ENCODE data around the gene MILR1.
"Not testable (repeated sequence)": the region's sequence is repeated elsewhere in the genome, so short reads cannot be mapped to it uniquely, and the experiment has no call there.

The MILR1 gene, protein sequence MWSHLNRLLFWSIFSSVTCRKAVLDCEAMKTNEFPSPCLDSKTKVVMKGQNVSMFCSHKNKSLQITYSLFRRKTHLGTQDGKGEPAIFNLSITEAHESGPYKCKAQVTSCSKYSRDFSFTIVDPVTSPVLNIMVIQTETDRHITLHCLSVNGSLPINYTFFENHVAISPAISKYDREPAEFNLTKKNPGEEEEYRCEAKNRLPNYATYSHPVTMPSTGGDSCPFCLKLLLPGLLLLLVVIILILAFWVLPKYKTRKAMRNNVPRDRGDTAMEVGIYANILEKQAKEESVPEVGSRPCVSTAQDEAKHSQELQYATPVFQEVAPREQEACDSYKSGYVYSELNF

DNA sequence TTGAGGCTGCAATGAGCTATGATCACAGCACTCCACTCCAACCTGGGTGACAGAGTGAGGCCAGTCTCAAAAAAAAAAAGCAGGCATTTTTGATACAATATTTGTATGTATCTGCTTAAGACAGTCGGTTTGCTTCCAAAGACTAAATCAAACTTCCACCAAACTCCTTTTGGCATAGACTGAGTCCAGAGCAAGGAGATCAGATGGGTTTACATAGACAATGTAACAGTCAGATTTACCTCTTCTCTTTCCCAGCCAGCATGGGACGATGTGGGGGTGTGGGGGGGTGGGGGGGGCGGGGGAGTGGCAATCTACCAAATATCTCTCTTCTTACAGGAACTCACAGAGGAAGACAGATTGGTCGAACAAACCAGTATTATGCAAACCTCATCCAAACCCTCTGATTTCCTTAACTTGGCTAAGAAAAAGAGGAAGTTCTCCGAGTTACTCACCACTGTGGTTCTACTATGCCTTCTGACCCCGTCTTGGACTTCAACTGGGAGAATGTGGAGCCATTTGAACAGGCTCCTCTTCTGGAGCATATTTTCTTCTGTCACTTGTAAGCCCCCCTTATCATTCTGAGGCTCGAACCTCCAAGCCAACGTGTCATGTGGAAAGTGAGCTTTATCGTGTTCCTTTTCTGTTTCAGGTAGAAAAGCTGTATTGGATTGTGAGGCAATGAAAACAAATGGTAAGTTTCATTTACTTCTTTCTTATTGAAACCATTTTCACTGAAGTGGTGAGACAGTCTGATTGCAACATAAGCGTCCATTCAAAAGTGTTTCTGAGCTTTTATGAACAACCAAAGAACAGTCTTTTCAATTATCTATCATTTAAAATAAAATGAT is at the start of gene MILR1:
Gene MILR1 (plus strand): TSS at position 451 of the 848 bp plus-strand sequence. CDS start 54 bp downstream, at position 505.
- peak; percentile 92 for DNase-seq

DNA sequence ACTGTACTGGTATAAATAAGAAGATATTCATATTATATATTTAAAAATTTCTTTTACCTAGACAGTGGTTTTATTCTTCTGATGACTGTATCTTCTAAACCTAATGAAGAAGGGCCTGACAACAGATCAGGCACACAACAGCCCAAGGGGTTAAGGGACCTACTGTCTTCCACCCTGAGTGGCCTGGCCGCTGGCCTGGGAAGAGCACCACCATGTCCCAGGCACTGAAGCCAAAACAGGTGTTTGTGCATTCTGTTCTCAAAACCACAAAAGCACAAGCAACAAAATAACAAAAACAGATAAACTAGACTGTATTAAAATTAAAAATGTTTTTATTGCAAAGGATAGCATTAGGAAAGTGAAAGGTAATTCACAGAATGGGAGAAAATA is 49.2 kb upstream of the MILR1 start:
- DNase-seq, result no peak

DNA sequence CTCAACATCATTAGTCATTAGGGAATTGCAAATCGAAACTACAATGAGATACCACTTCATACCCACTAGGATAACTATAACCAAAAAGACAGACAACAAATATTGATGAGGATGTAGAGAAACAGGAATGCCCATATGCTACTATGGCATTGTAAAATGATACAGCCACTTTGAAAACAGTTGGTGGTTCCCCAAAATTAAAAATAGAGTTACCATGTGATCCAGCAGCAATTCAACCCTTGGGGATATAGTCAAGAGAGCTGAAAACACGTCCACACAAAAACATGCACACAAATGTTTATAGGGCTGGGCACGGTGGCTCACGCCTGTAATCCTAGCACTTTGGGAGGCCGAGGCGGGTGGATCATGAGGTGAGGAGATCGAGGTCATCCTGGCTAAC is 48.3 kb upstream of the MILR1 start:
- no peak for DNase-seq

DNA sequence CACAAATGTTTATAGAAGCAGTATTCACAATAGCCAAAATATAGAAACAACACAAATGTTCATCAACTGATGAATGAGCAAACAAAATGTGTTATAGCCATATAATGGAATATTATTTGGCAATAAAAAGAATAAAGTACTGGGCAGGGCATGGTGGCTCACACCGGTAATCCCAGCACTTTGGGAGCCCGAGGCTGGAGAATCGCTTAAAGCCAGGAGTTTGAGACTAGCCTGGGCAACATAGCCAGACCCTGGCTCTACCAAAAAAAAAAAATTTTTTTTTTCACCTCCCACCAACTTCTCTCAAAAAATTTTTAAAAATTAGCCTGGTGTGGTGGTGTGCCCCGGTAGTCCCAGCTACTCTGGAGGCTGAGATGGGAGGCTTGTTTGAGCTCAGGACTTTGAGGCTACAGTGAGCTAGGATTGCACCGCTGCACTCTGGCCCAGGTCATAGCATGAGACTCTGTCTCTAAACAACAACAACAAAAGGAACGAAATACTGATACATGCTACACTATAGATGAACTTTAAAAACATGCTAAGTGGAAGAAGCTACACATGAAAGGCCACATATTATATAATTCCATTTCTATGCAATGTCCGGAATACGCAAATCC is 47.6 kb upstream of the MILR1 start:
- no peak for DNase-seq

DNA sequence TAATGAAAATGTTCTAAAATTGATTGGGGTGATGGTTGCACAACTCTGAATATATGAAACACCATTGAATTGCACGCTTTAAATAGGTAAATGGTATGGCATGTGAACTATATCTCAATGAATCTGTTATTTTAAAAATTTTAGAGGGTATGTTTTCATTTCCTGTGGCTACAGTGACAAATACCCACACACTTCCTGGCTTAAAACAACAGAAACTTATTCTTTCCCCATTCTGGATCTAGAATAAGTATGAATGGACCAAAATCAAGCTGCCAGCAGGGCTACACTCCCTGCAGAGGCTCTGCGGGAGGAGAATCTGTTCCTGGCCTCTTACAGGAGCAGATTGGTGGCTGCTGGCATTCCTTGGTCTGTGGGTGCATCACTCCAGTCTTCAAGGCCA is 47.0 kb upstream of the MILR1 start:
- DNase-seq, result no peak

DNA sequence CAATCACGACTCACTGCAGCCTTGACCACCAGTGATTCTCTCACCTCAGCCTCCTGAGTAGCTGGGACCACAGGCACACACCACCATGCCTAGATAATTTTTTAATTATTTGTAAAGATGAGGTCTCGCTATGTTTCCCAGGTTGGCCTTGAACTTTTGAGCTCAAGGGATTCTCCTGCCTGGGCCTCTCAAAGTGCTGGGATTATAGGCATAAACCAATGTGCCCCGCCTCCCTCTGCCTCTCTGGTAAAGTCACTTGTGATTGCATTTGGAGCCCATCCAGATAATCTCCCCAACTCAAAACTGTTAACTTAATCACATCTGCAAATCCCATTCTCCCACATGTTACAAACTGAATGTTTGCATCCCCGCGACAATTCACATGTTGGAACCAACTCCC is 46.4 kb upstream of the MILR1 start:
- DNase-seq, result no peak

DNA sequence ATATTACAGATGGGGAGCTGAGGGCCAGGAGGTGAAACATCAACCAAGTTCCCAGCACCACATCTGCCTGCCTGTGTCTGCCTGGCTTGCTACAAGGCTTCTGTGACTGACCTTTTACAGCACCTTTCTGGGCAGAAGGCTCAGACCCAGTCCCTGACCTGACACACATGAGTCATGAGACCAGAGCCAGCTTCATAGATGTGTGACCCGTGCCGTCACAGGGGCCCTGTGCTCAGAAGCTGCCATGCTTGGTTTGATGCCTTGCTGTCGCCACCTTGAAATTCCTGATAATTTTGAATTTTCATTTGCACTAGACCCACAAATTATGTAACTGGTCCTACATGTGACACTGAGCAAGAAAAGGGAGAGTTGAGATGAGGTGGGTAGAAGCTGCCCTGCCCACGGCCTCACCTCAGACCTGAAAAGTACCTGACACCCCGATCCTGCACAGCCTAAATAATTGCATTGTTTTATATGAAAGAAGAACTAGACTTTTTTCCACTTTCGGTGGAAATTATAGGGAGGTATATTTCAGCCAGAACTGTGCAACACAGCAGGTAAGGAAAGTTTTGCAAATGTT is 44.9 kb upstream of the MILR1 start:
- no peak for DNase-seq

DNA sequence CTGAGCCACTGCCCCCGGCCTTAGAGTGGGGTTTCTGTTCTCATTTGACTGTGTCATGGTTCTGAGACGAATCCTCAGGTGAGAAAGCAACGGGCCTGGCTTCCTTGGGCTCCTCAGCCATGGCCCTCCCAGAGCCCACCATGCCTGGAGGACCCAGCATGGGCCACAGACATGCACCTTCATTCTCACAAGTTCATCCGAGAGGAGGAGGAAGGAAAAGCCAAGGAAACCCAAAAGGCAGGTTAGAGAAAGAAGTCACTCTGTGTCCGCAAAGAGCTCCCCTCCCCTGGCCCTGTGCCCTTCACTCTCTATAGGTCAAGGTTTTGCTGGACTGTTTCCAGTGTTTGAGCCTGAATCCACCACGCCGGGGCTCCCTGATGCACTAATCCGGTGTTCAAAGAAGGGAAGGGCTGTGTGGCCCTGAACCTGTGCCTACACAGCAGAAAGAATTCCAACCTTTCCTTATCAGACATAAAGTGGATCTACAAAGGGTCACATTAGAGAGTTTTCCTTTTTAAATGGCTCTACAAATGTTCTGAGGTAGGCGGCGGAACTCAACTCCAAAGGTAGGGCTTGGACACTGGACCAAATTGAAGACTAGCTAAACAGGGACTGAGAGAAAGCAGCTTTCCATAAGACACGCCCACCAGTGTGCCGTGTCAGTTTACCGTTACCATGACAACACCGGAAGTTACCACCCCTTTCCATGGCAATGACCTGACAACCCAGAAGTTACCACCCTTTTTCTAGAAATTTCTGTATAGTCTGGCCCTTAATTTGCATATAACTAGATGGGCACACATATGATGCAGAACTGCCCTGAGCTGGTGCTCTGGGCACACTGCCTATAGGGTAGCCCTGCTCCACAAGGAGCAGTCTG is 42.4 kb upstream of the MILR1 start:
- DNase-seq, result no peak

DNA sequence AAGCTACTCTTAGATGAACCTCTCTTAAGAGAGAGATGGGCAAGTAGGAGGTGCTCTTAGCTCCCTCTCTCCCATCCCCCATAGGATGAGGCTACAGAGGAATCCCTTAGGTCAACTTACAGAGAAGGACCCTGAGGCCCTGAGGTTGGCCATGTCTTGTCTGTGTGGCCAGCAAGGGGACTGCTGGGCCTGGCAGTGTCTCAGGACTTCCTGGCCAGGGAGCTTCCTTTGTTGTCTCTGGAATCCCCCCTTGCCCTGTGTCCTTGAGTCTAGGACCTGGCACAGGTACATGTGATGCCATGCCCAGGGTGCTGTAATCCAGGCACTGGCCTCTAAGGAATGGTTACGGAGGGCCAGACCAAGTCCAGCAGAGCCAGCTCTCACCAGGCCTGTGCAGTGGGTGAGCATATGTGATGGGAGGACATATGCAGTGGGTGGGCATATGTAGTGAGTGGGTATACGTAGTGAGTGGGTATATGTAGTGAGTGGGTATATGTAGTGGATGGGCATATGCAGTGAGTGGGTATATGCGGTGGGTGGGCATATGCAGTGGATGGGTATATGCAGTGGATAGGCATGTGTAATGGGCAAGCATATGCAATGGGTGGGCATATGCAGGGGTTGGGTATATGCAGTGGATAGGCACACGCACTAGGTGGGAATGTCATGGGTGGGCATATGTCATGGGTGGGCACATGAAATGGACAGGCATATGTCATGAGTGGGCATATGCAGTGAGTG is 38.0 kb upstream of the MILR1 start:
- no peak for DNase-seq

DNA sequence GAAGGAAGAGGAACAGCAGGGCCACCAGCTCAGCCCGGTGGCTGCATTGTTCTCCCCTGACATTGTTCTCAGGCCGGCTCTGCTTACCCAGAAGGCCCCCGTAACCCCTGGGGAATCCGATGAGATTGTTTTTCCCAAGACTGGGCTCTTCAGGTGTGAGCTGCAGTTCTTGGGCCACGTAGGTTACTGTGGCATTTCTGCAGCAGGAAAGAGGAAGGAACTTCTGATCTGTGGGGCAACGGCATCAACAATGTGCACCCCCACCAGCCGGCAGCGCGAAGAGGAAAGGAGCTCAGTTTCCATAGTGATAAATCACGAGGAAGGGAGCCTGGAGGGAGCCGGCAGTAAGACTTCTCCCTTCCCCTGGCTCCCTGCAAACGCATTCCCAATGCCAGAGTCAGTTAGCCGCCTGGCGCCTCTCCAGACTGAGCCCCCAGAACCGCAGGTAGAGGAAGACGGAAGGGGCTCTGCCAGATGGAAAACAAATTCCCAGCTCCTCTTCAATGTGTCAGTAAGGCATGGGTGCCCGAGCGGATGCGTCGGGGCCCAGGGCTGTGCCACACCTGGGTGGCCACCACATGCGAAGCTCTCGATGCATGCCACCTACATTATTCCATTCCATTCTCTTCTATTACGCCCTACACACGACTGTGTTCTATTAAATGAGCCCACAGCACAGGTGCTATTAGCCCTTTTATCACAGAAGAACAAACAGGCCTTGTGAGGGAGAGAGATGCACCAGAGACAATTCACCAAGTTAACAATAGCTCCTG is 36.7 kb upstream of the MILR1 start:
- peak; percentile 84 for DNase-seq

DNA sequence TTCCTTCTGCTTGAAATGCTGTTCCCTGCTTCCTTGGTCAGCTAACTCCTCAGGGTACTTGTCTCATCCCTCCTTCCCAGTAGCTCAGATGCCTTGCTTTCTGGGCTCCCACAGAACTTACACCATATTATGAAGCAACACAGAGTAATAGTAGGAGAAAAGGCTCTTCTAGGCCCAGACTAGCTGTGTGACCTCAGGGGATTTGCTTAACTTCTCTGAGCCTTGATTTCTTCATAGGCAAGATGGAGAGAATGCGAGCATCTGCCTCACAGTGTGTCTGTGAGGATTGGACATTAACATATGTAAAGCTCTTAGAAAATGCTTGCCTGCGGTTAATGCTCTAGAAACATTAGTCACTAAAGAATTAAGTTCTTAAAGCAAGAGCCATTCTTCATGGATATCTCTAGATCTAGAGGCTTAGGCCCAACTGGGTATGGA is 36.0 kb upstream of the MILR1 start:
- no peak for DNase-seq

DNA sequence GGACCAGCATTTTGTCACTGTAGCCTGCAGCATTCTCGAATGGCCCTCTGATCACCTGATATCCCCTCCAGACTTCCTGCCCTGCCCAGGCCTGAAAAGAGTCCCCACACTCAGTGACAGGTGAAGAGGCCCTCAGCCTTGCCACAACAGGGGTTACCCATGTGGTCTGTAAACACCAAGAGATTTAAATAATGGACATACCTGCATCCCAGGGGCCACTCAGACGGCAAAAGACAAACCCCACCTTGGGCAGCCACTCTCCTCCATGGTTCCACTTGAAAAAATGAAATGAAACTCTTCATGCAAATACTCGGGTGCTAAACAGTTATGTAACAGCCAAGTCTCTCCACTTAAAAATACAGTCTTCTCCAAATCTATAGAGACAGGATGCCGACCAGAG is 35.4 kb upstream of the MILR1 start:
- no peak for DNase-seq

DNA sequence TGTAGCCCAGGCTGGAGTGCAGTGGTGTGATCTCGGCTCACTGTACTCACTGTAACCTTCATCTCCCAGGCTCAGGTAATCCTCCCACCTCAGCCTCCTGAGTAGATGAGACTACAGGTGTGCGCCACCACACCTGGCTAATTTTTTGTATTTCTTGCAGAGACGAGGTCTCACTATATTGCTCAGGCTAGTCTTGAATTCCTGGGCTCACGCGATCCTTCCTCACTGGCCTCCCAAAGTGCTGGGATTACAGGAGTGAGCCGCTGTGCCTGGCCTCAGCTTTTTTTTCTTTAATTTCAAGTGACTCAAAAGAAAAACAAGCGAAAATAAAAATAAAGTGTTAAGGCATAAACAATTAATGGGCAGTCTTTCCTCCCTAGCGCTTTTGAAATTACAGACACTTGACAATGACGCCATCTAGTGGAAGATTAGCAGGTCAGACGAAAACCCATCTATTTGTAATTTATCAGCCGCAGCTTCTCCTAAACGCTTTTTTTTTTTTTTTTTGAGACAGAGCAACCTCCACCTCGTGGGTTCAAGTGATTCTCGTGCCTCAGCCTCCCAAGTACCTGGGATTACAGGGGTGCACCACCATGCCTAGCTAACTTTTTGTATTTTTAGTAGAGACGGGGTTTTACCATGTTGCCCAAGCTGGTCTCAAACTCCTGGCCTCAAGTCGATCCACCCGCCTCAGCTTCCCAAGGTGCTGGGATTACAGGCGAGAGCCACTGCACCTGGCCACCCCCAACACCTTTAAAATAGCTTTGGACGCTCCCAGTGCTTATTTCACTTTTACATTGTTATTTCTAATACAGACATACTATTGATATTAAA is 30.2 kb upstream of the MILR1 start:
- DNase-seq, result peak; percentile 49

DNA sequence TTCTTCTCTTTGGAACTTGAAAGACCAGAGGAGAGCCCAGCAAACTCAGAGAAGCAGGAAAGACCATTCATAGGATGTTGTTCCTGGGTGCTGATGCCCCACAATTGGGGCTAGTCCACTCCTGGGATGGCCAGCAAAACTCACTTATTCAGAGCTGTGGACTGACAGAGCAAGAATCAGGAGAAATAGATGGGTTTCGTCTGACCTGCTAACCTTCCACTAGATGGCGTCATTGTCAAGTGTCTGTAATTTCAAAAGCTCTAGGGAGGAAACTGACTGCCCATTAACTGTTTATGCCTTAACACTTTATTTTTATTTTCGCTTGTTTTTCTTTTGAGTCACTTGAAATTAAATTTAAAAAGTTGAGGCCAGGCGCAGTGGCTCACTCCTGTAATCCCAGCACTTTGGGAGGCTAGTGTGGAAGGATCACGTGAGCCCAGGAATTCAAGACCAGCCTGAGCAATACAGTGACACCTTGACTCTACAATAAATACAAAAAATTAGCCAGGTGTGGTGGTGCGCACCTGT is 28.7 kb upstream of the MILR1 start:
- peak; percentile 45 for DNase-seq

DNA sequence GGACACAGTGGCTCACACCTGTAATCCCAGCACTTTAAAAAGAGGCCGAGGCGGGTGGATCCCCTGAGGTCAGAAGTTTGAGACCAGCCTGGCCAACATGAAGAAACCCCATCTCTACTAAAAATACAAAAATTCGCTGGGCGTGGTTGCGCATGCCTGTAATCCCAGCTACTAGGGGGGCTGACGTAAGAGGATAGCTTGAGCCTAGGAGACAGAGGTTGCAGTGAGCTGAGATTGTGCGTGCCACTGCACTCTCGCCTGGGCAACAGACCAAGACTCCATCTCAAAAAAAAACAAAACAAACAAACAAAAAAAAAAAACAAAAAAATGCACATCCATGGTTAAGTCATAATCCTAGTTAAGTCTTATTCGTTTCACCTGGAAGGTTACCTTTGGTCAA is 26.8 kb upstream of the MILR1 start:
- DNase-seq, result not testable (repeated sequence)

DNA sequence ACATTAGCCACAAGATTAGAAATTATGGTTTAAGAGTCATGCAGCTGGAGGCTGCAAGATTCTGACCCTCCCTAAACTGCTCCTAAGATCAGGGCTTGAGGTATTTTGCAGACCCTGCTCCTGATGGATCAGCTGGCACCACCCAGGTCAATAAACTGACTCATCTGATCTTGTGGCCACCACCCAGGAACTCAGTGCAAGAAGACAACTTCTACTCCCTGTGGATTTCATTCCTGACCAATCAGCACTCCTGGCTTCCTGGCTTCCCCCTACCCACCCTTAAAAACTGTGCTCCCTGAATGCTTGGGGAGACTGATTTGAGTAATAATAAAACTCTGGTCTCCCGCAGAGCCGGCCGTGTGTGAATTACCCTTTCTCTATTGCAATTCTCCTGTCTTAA is 25.0 kb upstream of the MILR1 start:
- DNase-seq, result no peak

DNA sequence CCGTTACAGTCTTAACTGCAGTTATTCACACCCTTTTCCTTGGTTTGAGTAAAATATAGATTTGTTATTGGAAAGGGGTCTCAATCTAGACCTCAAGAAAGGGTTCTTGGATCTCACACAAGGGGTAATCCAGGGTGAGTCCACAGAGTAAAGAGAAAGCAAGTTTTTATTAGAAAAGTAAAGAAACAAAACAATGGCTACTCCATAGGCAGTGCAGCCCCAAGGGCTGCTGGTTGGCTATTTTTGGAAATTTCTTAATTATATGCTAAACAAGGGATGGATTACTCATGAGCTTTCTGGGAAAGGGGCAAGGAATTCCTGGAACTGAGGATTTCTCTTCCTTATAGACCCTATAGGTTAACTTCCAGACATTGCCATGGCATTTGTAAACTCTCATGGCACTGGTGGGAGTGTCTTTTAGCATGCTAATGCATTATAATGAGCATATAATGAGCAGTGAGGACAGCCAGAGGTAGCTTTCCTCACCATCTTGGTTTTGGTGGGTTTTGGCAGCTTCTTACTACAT is 24.5 kb upstream of the MILR1 start:
- DNase-seq, result no peak

DNA sequence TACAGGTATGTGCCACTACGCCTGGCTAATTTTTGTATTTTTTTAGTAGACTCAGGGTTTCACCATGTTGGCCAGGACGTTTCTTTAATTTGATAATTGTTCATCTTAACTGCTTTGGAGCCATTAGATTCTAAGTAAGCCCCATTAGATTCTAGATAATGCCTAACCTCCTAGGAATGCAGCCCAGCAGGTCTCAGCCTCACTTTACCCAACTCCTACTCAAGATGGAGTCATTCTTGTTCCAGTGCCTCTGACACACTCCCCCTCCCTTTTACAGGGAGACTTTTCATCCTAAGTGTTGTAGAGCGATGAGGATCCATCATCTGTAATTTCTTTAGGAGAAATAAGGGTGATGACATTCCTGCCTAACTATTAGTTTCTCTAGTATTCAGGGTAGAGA is 23.7 kb upstream of the MILR1 start:
- no peak for DNase-seq

DNA sequence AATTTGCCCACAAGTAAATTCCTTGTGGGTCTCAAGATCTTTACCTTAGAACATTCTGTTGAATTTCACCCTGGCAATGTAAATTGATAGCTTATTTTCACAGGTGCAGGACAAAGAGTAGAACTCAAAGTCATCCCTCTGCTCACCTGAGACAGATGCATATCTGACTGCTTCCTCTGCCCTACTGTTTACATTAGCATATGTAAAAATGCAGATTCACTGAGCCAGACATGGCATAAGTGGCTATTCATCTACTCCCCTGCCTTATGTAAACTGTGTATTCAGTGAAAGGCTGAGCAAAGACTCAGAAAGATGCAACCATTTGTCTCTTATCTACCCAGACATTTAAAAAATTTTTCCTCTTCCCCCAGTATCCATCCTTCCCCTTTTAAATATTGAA is 22.3 kb upstream of the MILR1 start:
- no peak for DNase-seq

Measured in GDM1 (cell line).